ENCODE data around the gene PATL1.
A peak's percentile ranks its signal among the peaks of the same experiment; 100 is the strongest.
"Not testable (repeated sequence)": the region's sequence is repeated elsewhere in the genome, so short reads cannot be mapped to it uniquely, and the experiment has no call there.

PATL1 gene, protein sequence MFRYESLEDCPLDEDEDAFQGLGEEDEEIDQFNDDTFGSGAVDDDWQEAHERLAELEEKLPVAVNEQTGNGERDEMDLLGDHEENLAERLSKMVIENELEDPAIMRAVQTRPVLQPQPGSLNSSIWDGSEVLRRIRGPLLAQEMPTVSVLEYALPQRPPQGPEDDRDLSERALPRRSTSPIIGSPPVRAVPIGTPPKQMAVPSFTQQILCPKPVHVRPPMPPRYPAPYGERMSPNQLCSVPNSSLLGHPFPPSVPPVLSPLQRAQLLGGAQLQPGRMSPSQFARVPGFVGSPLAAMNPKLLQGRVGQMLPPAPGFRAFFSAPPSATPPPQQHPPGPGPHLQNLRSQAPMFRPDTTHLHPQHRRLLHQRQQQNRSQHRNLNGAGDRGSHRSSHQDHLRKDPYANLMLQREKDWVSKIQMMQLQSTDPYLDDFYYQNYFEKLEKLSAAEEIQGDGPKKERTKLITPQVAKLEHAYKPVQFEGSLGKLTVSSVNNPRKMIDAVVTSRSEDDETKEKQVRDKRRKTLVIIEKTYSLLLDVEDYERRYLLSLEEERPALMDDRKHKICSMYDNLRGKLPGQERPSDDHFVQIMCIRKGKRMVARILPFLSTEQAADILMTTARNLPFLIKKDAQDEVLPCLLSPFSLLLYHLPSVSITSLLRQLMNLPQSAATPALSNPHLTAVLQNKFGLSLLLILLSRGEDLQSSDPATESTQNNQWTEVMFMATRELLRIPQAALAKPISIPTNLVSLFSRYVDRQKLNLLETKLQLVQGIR

DNA sequence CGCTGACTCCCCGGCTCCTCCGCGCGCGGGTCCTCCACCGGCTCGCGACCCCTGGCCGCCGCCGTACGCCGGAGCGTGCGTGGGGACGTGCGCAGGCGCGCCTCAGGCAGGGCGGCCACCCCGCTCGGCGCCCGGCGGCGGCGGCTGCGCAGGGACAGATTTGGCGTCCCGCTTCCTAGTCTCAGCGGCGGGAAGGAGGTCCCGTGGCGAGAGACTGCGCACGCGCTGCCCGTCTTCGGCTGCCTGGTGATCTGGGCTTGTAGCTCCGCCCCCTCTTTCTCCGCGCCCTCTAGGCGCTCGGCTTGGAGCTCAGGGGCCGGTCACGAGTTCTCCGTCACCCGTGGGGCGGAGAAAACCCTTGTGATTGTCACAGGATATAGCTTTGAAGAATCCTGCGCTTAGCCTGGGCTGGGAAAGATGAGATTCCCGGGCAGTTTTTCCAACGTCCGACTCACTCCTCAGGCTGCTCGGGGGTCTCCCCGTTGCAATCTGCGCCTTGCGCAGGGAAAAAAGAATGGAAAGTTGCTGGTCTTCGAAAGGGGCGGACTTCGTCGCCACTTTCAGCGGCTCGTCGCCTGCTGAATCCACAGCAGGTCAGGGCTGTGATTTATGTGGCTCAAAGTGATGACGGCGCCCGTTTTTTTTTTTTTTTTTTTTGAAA is at the start of gene PATL1:
TSS of gene PATL1 (minus strand) at position 88 of the 661 bp plus-strand sequence. CDS start 142 bp downstream, outside the sequence.
- H3K9ac ChIP-seq (ENCODE audit: low read depth, low read length), result peak within 1 kb of the TSS; percentile 88
- peak within 1 kb of the TSS; percentile 81 for H3K27ac ChIP-seq (ENCODE audit: low read length)
- peaks cover 30% of the 10 kb centered on the region for H3K36me3 ChIP-seq (ENCODE audit: insufficient read depth, low read depth, low read length)
- peaks cover 6% of the 10 kb centered on the region; the same call in 1 of the 2 replicates for H3K4me1 ChIP-seq (ENCODE audit: insufficient read depth, low read length)
- H3K4me3 ChIP-seq (ENCODE audit: low read length), result peak within 1 kb of the TSS; percentile 80
- no peaks in the 10 kb centered on the region for H3K27me3 ChIP-seq (ENCODE audit: insufficient read depth, low read length)
- H3K9me3 ChIP-seq (ENCODE audit: insufficient read depth, low read depth, low read length), result no peaks in the 10 kb centered on the region

DNA sequence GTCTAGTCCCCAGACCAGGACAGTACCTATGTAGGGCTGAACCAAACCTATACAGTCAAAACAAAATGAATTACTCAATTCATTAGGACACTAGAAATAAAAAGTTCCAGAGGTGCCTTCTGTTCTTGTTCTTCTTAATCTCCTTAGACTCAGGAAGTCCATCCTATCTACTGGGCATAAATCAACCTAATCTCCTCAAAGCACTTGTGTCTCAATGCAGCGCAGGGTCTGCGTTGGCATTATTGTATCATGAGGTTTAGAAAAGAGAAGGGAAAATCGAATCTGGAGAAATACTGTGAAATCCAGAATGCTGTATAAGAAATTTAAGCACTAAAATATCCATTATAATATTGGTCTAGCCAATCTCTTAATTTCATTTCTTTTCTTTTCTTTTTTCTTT is 47.2 kb upstream of the PATL1 start:
- H3K4me1 ChIP-seq (ENCODE audit: insufficient read depth, low read length), result no peaks in the 10 kb centered on the region
- no peak overlapping the region for H3K4me3 ChIP-seq (ENCODE audit: low read length)
- no peak overlapping the region for H3K9ac ChIP-seq (ENCODE audit: low read depth, low read length)
- H3K9me3 ChIP-seq (ENCODE audit: insufficient read depth, low read depth, low read length), result no peaks in the 10 kb centered on the region
- no peaks in the 10 kb centered on the region for H3K27me3 ChIP-seq (ENCODE audit: insufficient read depth, low read length)
- no peaks in the 10 kb centered on the region for H3K36me3 ChIP-seq (ENCODE audit: insufficient read depth, low read depth, low read length)
- H3K27ac ChIP-seq (ENCODE audit: low read length), result no peak overlapping the region

DNA sequence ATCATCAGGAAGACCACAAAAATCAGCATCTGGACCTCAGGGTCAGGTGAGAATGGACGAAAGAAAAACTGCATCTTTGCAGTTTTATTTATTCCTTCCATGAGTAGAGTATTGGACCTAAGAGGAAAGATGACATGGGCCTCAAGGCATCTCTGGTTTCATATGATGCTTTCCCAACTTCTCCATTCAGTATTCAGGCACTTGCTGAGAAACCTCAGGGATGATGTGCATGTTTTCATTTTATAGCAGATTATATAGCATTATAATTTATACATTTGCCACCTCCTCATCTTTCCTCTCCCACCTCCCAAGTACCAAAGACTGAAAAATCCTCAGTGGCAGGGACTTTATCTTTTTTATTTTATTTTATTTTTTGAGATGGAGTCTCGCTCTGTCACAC is 44.9 kb upstream of the PATL1 start, which contains the start of gene OR10V1:
TSS of gene OR10V1 (minus strand) at position 101 of the 400 bp plus-strand sequence. CDS start at position 101, 0 bp downstream.
- Histone ChIP-seq H3K27me3 (ENCODE audit: insufficient read depth, low read length) (no peaks in the 10 kb centered on the region), H3K36me3 (ENCODE audit: insufficient read depth, low read depth, low read length) (no peaks in the 10 kb centered on the region), H3K9ac (ENCODE audit: low read depth, low read length) (no peak within 1 kb of the TSS), H3K4me3 (ENCODE audit: low read length) (no peak within 1 kb of the TSS), H3K27ac (ENCODE audit: low read length) (no peak within 1 kb of the TSS), H3K9me3 (ENCODE audit: insufficient read depth, low read depth, low read length) (no peaks in the 10 kb centered on the region), H3K4me1 (ENCODE audit: insufficient read depth, low read length) (no peaks in the 10 kb centered on the region)

DNA sequence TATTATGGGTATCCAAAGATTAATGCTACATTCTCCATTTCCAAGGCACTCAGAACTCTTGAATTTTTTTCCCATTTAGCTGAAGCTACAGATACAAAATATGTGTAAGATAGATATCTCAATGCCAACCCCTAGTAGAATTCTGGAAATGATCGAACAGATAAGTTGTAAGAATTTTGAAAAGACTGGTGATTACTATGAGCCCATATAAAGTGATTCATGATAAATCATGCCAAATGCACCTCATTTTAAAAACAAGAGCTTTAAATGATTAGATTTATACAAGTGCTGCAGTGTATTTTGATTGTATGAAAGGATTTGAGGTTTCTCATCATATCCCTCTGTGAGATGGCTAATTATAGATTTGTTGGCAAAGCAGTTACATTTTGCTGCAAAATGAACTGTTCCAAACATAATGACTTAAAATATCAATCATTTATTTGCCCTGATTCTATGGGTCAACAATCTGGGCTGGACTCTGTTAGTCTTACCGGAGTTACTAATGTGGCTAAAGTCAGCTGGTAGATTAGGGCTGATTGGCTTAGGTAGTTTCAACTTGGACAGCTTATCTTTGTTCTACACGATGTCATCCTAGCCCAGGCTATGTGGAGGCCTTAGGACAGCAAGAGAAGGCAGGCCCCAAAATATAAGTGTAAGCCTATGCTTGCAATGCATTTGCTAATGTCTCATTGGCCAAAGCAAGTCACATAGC is 41.5 kb upstream of the PATL1 start:
- Histone ChIP-seq H3K36me3 (ENCODE audit: insufficient read depth, low read depth, low read length) (no peaks in the 10 kb centered on the region), H3K27me3 (ENCODE audit: insufficient read depth, low read length) (no peaks in the 10 kb centered on the region), H3K9me3 (ENCODE audit: insufficient read depth, low read depth, low read length) (no peaks in the 10 kb centered on the region), H3K4me1 (ENCODE audit: insufficient read depth, low read length) (no peaks in the 10 kb centered on the region), H3K27ac (ENCODE audit: low read length) (no peak overlapping the region), H3K9ac (ENCODE audit: low read depth, low read length) (no peak overlapping the region), H3K4me3 (ENCODE audit: low read length) (no peak overlapping the region)

DNA sequence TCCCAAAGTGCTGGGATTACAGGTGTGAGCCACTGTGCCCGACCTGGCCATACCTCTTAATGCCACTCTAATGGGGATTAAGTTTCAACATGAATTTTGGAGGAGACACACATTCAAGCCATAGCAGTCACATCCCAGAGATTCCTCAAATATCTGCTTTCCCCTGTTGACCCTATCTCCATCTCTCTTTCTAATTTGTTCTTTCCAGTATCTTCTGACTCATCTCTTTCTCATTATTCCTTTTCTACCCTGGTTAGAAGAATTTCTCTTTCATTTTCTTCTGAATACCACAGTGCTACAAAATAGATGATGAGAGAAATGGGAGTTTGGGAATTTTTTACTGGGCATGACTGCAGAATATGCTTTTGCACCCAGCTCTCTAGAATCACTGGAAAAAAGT is 39.7 kb upstream of the PATL1 start:
- no peak overlapping the region for H3K27ac ChIP-seq (ENCODE audit: low read length)
- H3K4me1 ChIP-seq (ENCODE audit: insufficient read depth, low read length), result no peaks in the 10 kb centered on the region
- H3K36me3 ChIP-seq (ENCODE audit: insufficient read depth, low read depth, low read length), result no peaks in the 10 kb centered on the region
- H3K9me3 ChIP-seq (ENCODE audit: insufficient read depth, low read depth, low read length), result no peaks in the 10 kb centered on the region
- H3K27me3 ChIP-seq (ENCODE audit: insufficient read depth, low read length), result no peaks in the 10 kb centered on the region
- no peak overlapping the region for H3K4me3 ChIP-seq (ENCODE audit: low read length)
- H3K9ac ChIP-seq (ENCODE audit: low read depth, low read length), result no peak overlapping the region

DNA sequence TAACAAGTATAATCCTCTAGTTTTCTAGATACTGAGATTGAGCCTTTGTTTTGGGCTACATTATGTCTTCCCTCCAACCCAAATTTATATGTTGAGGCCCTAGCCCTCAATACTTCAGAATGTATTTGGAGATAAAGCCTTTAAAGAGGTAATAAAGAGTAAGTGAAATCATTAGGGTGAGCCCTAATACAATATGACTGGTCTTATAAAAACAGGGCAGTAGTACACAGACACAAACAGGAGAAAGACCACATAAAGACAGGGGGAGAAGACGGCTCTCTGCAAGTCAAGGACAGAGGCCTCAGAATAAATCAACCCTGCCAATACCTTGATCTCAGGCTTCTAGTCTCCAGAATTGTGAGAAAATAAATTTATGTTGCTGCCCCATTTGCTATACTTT is 38.5 kb upstream of the PATL1 start:
- Histone ChIP-seq H3K9ac (ENCODE audit: low read depth, low read length) (no peak overlapping the region), H3K4me3 (ENCODE audit: low read length) (no peak overlapping the region), H3K27me3 (ENCODE audit: insufficient read depth, low read length) (no peaks in the 10 kb centered on the region), H3K9me3 (ENCODE audit: insufficient read depth, low read depth, low read length) (no peaks in the 10 kb centered on the region), H3K4me1 (ENCODE audit: insufficient read depth, low read length) (no peaks in the 10 kb centered on the region), H3K36me3 (ENCODE audit: insufficient read depth, low read depth, low read length) (no peaks in the 10 kb centered on the region), H3K27ac (ENCODE audit: low read length) (no peak overlapping the region)

DNA sequence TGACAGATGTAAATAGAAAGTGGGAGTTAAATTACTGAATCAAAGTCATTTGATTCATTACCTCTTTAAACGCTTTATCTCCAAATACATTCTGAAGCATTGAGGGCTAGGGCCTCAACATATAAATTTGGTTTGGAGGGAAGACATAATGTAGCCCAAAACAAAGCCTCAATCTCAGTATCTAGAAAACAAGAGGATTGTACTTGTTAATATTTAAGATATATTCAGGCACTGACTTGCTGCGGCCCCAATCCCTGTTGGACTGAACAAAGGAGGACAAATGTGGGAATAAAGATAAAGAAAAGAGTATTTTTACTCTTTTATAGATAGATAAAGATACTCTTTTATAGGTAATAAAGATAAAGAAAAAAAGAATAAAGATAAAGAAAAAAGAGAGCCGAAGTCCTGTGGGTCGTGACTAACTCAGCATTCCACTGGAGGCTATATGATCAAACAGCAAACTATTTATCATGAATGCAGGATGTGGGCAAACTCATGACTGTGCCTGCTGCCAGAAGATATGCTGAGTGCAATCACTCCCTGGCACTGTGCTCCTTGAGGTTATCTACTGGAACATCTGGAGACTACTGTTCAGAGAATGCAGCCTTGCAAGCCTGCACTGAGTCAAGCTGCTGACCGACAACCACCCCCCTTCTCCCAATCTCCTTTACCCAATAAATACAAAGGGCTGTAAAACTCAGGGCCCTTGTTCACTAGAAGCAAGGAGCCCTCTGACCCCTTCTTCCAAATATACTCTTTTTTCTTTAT is 37.9 kb upstream of the PATL1 start:
- no peak overlapping the region for H3K4me3 ChIP-seq (ENCODE audit: low read length)
- H3K27ac ChIP-seq (ENCODE audit: low read length), result no peak overlapping the region

DNA sequence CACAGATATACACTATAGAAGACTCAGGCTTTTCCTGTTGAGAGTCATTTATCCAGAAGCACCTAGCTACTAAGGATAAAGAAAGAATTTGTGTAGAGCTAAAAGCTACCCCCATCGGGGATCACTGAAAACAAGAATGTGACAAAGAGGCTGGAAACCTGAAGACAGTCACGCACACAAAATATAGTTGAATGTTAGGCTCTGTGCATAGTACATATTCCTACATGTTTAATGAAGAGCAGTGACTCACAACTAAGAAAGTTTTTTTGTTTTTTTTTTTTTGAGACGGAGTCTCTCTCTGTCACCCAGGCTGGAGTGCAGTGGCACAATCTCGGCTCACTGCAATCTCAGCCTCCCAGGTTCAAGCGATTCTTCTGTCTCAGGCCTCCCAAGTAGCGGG is 36.5 kb upstream of the PATL1 start:
- Histone ChIP-seq H3K4me3 (ENCODE audit: low read length) (no peak overlapping the region), H3K27ac (ENCODE audit: low read length) (no peak overlapping the region), H3K9me3 (ENCODE audit: insufficient read depth, low read depth, low read length) (no peaks in the 10 kb centered on the region), H3K9ac (ENCODE audit: low read depth, low read length) (no peak overlapping the region), H3K27me3 (ENCODE audit: insufficient read depth, low read length) (no peaks in the 10 kb centered on the region), H3K36me3 (ENCODE audit: insufficient read depth, low read depth, low read length) (no peaks in the 10 kb centered on the region), H3K4me1 (ENCODE audit: insufficient read depth, low read length) (no peaks in the 10 kb centered on the region)

More for the DNA sequence above, 37.9 kb upstream of the PATL1 start:
- Histone ChIP-seq H3K27me3 (ENCODE audit: insufficient read depth, low read length) (no peaks in the 10 kb centered on the region), H3K4me1 (ENCODE audit: insufficient read depth, low read length) (no peaks in the 10 kb centered on the region), H3K9me3 (ENCODE audit: insufficient read depth, low read depth, low read length) (no peaks in the 10 kb centered on the region), H3K9ac (ENCODE audit: low read depth, low read length) (no peak overlapping the region), H3K36me3 (ENCODE audit: insufficient read depth, low read depth, low read length) (no peaks in the 10 kb centered on the region)

DNA sequence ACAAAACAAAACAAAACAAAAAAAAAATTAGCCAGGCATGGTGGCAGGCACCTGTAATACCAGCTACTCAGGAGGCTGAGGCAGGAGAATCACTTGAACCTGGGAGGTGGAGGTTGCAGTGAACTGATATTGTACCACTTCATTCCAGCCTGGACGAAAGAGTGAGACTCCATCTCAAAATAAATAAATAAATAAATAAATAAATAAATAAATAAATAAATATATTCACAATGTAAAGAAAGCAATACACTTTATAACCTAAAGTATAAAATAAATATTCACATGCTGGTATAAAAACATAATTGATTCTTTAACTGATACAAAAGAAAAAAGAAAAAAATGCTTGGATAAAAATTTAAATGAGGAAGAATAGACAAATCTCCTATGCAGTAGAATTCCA is 34.7 kb upstream of the PATL1 start:
- H3K27ac ChIP-seq (ENCODE audit: low read length); H3K4me1 ChIP-seq (ENCODE audit: insufficient read depth, low read length); H3K9me3 ChIP-seq (ENCODE audit: insufficient read depth, low read depth, low read length); H3K27me3 ChIP-seq (ENCODE audit: insufficient read depth, low read length); H3K36me3 ChIP-seq (ENCODE audit: insufficient read depth, low read depth, low read length); H3K9ac ChIP-seq (ENCODE audit: low read depth, low read length); H3K4me3 ChIP-seq (ENCODE audit: low read length): not testable (repeated sequence)

DNA sequence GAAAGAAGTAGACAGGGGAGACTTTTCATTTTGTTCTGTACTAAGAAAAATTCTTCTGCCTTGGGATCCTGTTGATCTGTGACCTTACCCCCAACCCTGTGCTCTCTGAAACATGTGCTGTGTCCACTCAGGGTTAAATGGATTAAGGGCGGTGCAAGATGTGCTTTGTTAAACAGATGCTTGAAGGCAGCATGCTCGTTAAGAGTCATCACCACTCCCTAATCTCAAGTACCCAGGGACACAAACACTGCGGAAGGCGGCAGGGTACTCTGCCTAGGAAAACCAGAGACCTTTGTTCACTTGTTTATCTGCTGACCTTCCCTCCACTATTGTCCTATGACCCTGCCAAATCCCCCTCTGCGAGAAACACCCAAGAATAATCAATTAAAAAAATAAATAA is 31.3 kb upstream of the PATL1 start:
- not testable (repeated sequence) for H3K27me3 ChIP-seq (ENCODE audit: insufficient read depth, low read length); H3K4me3 ChIP-seq (ENCODE audit: low read length); H3K27ac ChIP-seq (ENCODE audit: low read length); H3K9me3 ChIP-seq (ENCODE audit: insufficient read depth, low read depth, low read length); H3K9ac ChIP-seq (ENCODE audit: low read depth, low read length); H3K4me1 ChIP-seq (ENCODE audit: insufficient read depth, low read length); H3K36me3 ChIP-seq (ENCODE audit: insufficient read depth, low read depth, low read length)

DNA sequence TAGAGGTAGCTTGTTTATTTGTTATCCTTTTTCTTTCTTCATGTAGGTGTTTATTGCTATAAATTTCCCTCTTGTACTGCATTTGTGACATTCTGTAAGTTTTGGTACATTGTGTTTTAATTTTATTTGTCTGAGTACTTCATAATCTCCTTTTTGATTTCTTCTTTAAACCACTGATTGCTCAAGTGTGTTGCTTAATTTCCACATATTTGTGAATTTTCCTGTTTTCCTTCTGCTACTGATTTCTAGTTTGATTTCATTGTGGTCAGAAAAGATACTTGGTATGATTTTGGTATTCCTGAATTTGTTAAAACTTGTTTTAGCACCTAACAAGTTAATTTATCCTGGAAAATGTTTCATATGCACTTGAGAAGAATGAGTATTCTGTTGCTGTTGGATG is 29.7 kb upstream of the PATL1 start:
- Histone ChIP-seq H3K9me3 (ENCODE audit: insufficient read depth, low read depth, low read length) (no peaks in the 10 kb centered on the region), H3K27me3 (ENCODE audit: insufficient read depth, low read length) (no peaks in the 10 kb centered on the region)

More for the DNA sequence above, 29.7 kb upstream of the PATL1 start:
- H3K9ac ChIP-seq (ENCODE audit: low read depth, low read length), result no peak overlapping the region
- no peak overlapping the region for H3K27ac ChIP-seq (ENCODE audit: low read length)
- no peak overlapping the region for H3K4me3 ChIP-seq (ENCODE audit: low read length)
- H3K4me1 ChIP-seq (ENCODE audit: insufficient read depth, low read length), result no peaks in the 10 kb centered on the region
- no peaks in the 10 kb centered on the region for H3K36me3 ChIP-seq (ENCODE audit: insufficient read depth, low read depth, low read length)
